Activated T-helper 2 cell treated with anti-CD3 and anti-CD28 coated beads, Interferon-gamma antibody, Interleukin-2, Interleukin-4, amounts not matched to agents 10 μg/mL and 5 μg/mL and 100 μg/mL, durations not matched to agents 14 hours and 24 hours and 36 hours (primary cell): ENCODE measurements around the gene TMEM38B. TPM values are rescaled to one million over a fixed set of nuclear protein-coding genes. Genes with fewer than 3 reads are reported as not detected.

ENCODE experiments used
- DNase-seq: peaks from one replicate; pipeline ENCODE4 v3.0.0; 2021; ENCODE audit warnings: low spot score
- H3K27ac Mint-ChIP-seq: one replicate; pipeline ENCODE4 v1.8.0; 2021; ENCODE audit warnings: mixed read lengths
- H3K27me3 Mint-ChIP-seq: one replicate; pipeline ENCODE4 v1.8.0; 2021; ENCODE audit warnings: low read depth, mixed read lengths
- H3K36me3 Mint-ChIP-seq: one replicate; pipeline ENCODE4 v1.8.0; 2021; ENCODE audit warnings: low read depth, mixed read lengths
- H3K4me1 Mint-ChIP-seq: one replicate; pipeline ENCODE4 v1.8.0; 2021; ENCODE audit warnings: low read depth, mixed read lengths
- H3K4me3 Mint-ChIP-seq: one replicate; pipeline ENCODE4 v1.8.0; 2021; ENCODE audit warnings: low read depth, mild to moderate bottlenecking, moderate library complexity, mixed read lengths
- H3K9me3 Mint-ChIP-seq: one replicate; pipeline ENCODE4 v1.8.0; 2021; ENCODE audit warnings: mixed read lengths
- intact Hi-C: fragments of 100-400 bp; cut with micrococcal nuclease; formaldehyde crosslinking; loops from one replicate; pipeline ENCODE4 v1.15.1; 2023
- total RNA-seq: library from RNA; stranded (reverse); gene quantifications from 2 replicates; pipeline ENCODE4 v1.2.3, GENCODE V29; 2022

Gene TMEM38B
- total RNA-seq, 1 donor from 2014 or later = 13.1 TPM

- Mint-ChIP-seq H3K9me3 (no peaks in the 10 kb centered on the region), H3K4me1 (peaks cover 2% of the 10 kb centered on the region), H3K27ac (no peak overlapping the region), H3K4me3 (no peak overlapping the region), H3K27me3 (peaks cover 2% of the 10 kb centered on the region), H3K36me3 (no peaks in the 10 kb centered on the region)
- intact Hi-C loops = no loop called here
- DNase-seq = no peak
Measured at GRCh38 chr9:105670775-105671174, 23.6 kb upstream of the TMEM38B start.

GRCh38 chr9:105672711-105673234 lies 21.6 kb upstream of the TMEM38B start:
- H3K9me3 Mint-ChIP-seq = no peaks in the 10 kb centered on the region
- no peak for DNase-seq
- intact Hi-C loops = no loop called here
- peaks cover 2% of the 10 kb centered on the region for H3K4me1 Mint-ChIP-seq
- no peaks in the 10 kb centered on the region for H3K36me3 Mint-ChIP-seq
- H3K27me3 Mint-ChIP-seq = no peaks in the 10 kb centered on the region
- no peak overlapping the region for H3K27ac Mint-ChIP-seq
- no peak overlapping the region for H3K4me3 Mint-ChIP-seq

GRCh38 chr9:105673850-105674387 lies 20.4 kb upstream of the TMEM38B start:
- Mint-ChIP-seq H3K4me3 (no peak overlapping the region), H3K36me3 (no peaks in the 10 kb centered on the region), H3K9me3 (no peaks in the 10 kb centered on the region), H3K4me1 (peaks cover 2% of the 10 kb centered on the region), H3K27me3 (peaks cover 3% of the 10 kb centered on the region), H3K27ac (no peak overlapping the region)
- intact Hi-C loops = no loop called here
- no peak for DNase-seq

- Mint-ChIP-seq H3K27me3 (peaks cover 3% of the 10 kb centered on the region), H3K4me1 (peaks cover 2% of the 10 kb centered on the region), H3K27ac (no peak overlapping the region), H3K4me3 (no peak overlapping the region), H3K9me3 (no peaks in the 10 kb centered on the region), H3K36me3 (no peaks in the 10 kb centered on the region)
- no peak for DNase-seq
- intact Hi-C loops = no loop called here
Measured at GRCh38 chr9:105676351-105676923, 17.9 kb upstream of the TMEM38B start.

DNA sequence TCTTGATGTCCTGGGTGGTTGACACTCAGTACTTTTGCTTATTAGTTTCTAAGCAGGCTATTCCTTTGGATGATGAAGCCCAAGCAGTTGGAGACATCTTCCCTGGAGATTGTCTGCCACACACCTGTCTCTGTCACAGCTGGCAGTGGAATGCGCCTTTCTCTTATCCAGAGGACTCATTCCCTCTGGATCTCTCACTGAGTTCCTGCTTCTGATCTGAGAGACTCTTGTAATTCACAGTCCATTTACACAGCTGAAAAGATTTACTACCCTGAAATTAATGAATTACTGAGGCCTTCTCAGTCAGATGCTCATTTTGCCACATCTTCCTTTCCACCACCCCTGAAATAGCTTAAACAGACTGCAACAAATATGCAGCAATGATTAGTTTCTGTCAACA lies 16.2 kb upstream of the TMEM38B start:
- H3K9me3 Mint-ChIP-seq = no peaks in the 10 kb centered on the region
- H3K4me1 Mint-ChIP-seq = no peaks in the 10 kb centered on the region
- DNase-seq = no peak
- H3K27me3 Mint-ChIP-seq = peaks cover 3% of the 10 kb centered on the region
- H3K36me3 Mint-ChIP-seq = no peaks in the 10 kb centered on the region
- H3K27ac Mint-ChIP-seq = no peak overlapping the region
- intact Hi-C loops = no loop called here
- no peak overlapping the region for H3K4me3 Mint-ChIP-seq

DNA sequence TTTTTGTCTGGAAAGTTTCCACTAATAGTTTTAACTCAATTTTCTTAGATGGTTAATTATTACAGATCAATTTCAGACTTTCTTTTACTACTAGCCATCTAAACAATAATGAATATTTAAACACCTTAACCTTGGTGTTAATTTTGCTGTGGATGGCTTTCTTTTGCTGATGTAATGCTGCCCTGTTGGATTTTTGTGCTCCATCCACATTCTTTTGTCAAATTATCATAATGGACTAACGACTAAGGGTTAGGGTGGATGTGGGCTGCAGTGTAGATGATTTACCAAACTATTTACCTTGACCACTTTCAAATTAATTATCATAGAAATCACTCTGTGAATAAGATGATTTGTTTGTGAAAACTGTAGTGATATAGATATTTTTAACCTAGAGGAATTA lies 15.6 kb upstream of the TMEM38B start:
- Mint-ChIP-seq H3K36me3 (no peaks in the 10 kb centered on the region), H3K4me1 (no peaks in the 10 kb centered on the region), H3K9me3 (no peaks in the 10 kb centered on the region), H3K27me3 (peaks cover 5% of the 10 kb centered on the region), H3K27ac (no peak overlapping the region), H3K4me3 (no peak overlapping the region)
- no peak for DNase-seq
- intact Hi-C loops = no loop called here

GRCh38 chr9:105679257-105680022 lies 14.9 kb upstream of the TMEM38B start:
- peaks cover 6% of the 10 kb centered on the region for H3K27me3 Mint-ChIP-seq
- no peak overlapping the region for H3K4me3 Mint-ChIP-seq
- H3K27ac Mint-ChIP-seq = no peak overlapping the region
- no peaks in the 10 kb centered on the region for H3K4me1 Mint-ChIP-seq
- intact Hi-C loops = no loop called here
- H3K9me3 Mint-ChIP-seq = no peaks in the 10 kb centered on the region
- H3K36me3 Mint-ChIP-seq = no peaks in the 10 kb centered on the region
- DNase-seq = no peak

- DNase-seq = no peak
- Mint-ChIP-seq H3K27ac (no peak overlapping the region), H3K9me3 (no peaks in the 10 kb centered on the region), H3K27me3 (peaks cover 6% of the 10 kb centered on the region), H3K4me1 (no peaks in the 10 kb centered on the region), H3K4me3 (no peak overlapping the region), H3K36me3 (no peaks in the 10 kb centered on the region)
- intact Hi-C loops = no loop called here
Measured at GRCh38 chr9:105681313-105681712, 13.0 kb upstream of the TMEM38B start.

GRCh38 chr9:105681724-105682123 lies 12.6 kb upstream of the TMEM38B start:
- Mint-ChIP-seq H3K4me1 (no peaks in the 10 kb centered on the region), H3K27ac (no peak overlapping the region), H3K4me3 (no peak overlapping the region), H3K27me3 (peaks cover 6% of the 10 kb centered on the region), H3K36me3 (no peaks in the 10 kb centered on the region), H3K9me3 (no peaks in the 10 kb centered on the region)
- intact Hi-C loops = no loop called here
- no peak for DNase-seq

- no peak overlapping the region for H3K4me3 Mint-ChIP-seq
- DNase-seq = no peak
- intact Hi-C loops = no loop called here
- no peaks in the 10 kb centered on the region for H3K36me3 Mint-ChIP-seq
- H3K27me3 Mint-ChIP-seq = peaks cover 15% of the 10 kb centered on the region
- H3K9me3 Mint-ChIP-seq = no peaks in the 10 kb centered on the region
- H3K27ac Mint-ChIP-seq = no peak overlapping the region
- H3K4me1 Mint-ChIP-seq = no peaks in the 10 kb centered on the region
Measured at GRCh38 chr9:105683688-105684275, 10.6 kb upstream of the TMEM38B start.

DNA sequence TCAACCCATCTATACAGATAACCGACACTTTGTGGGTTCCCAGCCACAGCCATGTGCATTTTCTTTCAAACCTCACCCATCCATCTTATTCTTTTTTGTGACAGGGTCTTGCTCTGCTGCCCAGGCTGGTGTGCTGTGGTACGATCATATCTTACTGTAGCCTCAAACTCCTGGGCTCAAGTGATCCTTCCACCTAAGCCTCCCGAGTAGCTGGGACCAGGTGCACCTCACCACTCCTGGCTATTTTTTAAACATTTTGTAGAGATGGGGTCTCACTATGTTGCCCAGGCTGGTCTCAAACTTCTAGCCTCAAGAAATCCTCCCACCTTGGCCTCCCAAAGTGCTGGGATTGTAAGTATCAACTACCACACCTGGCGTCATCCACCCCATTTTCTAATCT lies 7.4 kb upstream of the TMEM38B start:
- no peak overlapping the region for H3K4me3 Mint-ChIP-seq
- peaks cover 28% of the 10 kb centered on the region for H3K27me3 Mint-ChIP-seq
- no peaks in the 10 kb centered on the region for H3K4me1 Mint-ChIP-seq
- H3K9me3 Mint-ChIP-seq = no peaks in the 10 kb centered on the region
- no peak overlapping the region for H3K27ac Mint-ChIP-seq
- intact Hi-C loops = no loop called here
- DNase-seq = no peak
- no peaks in the 10 kb centered on the region for H3K36me3 Mint-ChIP-seq

DNA sequence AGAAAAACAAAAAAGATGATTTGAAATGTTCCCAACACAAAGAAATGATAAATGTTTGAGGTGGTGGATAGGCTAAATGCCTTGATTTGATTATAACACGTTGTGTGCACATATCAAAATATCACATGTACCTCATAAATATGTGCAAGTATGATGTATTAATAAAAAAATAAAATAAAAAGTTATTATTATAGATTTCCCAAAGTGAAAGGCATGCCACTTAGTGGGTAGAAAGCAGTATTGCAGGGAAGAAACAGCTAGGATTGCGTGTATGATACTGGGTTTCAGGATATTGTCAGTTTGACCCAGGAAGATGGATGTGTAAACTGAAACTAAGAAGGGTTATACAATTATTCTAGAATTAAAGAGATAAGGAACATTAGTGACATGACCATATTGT lies 3.6 kb upstream of the TMEM38B start:
- peaks cover 13% of the 10 kb centered on the region for H3K4me1 Mint-ChIP-seq
- no peak overlapping the region for H3K4me3 Mint-ChIP-seq
- no peak overlapping the region for H3K27ac Mint-ChIP-seq
- no peaks in the 10 kb centered on the region for H3K9me3 Mint-ChIP-seq
- peaks cover 3% of the 10 kb centered on the region for H3K36me3 Mint-ChIP-seq
- DNase-seq = no peak
- intact Hi-C loops = loop anchor here (5.0 to 10.0 kb wide), 5 partner anchors 133 to 1596 kb away; partner anchors contain the start of genes FKTN, FSD1L, NIPSNAP3B and SLC44A1
- H3K27me3 Mint-ChIP-seq = peaks cover 37% of the 10 kb centered on the region
